Adrenal gland (tissue), 12 donors: ENCODE results near the gene NRP1. TPM values are rescaled to one million over a fixed set of nuclear protein-coding genes. Genes with fewer than 3 reads are reported as not detected.

Experiments
- DNase-seq, 7 donors: peaks; one replicate each; pipeline ENCODE4 v3.0.0-alpha.2; 2019 to 2020
- H3K27ac ChIP-seq, 5 donors: fragments of 200-600 bp; sonication (generic) in 4 of 5; 1 replicate in 3 of 5; 2 replicates in 2 of 5; pipeline versions ENCODE4 v1.5.1 to v1.8.0; 2016 to 2020; ENCODE audit warnings: mild to moderate bottlenecking in 1 of 5
- H3K27me3 ChIP-seq: fragments of 200-600 bp; 2 replicates; pipeline ENCODE4 v1.8.0; 2021
- H3K36me3 ChIP-seq, 2 donors: fragments of 200-600 bp; replicated peaks in 1 of 2; 1 replicate in 1 of 2; 2 replicates in 1 of 2; pipeline versions ENCODE4 v1.5.1 to v1.8.0; 2018 to 2022
- H3K4me1 ChIP-seq, 2 donors: fragments of 200-600 bp; replicated peaks in 1 of 2; 1 replicate in 1 of 2; 2 replicates in 1 of 2; pipeline versions ENCODE4 v1.5.1 to v1.8.0; 2018 to 2021
- H3K4me3 ChIP-seq, 4 donors: fragments of 200-600 bp; sonication (generic) in 3 of 4; one replicate each; pipeline ENCODE4 v1.5.1; 2016 to 2018
- H3K9me3 ChIP-seq, 3 donors: fragments of 200-600 bp; sonication (generic) in 1 of 3; replicated peaks in 1 of 3; 1 replicate in 2 of 3; 2 replicates in 1 of 3; pipeline versions ENCODE4 v1.5.1 to v1.8.0; 2016 to 2021
- POLR2A ChIP-seq, 2 donors: fragments of 450-650 bp; IDR thresholded peaks; one replicate each; pipeline ENCODE4 v1.6.1; 2017; ENCODE audit warnings: antibody characterized with exemption in 2 of 2, mild to moderate bottlenecking in 2 of 2, moderate library complexity in 1 of 2
- whole genome bisulfite sequencing, 4 donors: extraction: QIAGEN DNeasy Blood & Tissue Kit in 2 of 4; methylation state at CpG; one replicate each; pipeline versions ENCODE4 v1.1.5 to v1.1.7; 2013 to 2017; 5-methylcytosine and 5-hydroxymethylcytosine counted together
- intact Hi-C, 2 donors: fragments of 100-400 bp; cut with DNase I; formaldehyde crosslinking; loops; one replicate each; pipeline versions ENCODE4 v1.14.1 to v1.15.0; 2022 to 2023
- polyA plus RNA-seq, 3 donors: library from polyadenylated mRNA; stranded (reverse); fragments of 200-250 nt in 2 of 3; fragments of 350-450 nt in 1 of 3; fragmentation: Illumina TruSeq in 1 of 3; extraction: RNeasy Lipid Tissue Mini Kit (QIAGEN cat#74804) in 1 of 3; gene quantifications; one replicate each; pipeline ENCODE4 v1.2.3, GENCODE V29; 2013 to 2014
- total RNA-seq, 9 donors: library from RNA; depleted of rRNA in 4 of 9; stranded (reverse); fragments of >200 nt in 4 of 9; fragments of 120-200 nt in 1 of 9; fragmentation: NEBNext Ultra II Directional in 1 of 9; extraction: Animal tissue kit (Norgen Biotek cat#: 25700) in 1 of 9; gene quantifications; one replicate each; pipeline versions ENCODE4 v1.1.0 to v1.2.4, GENCODE V29; 2013 to 2023
- TF ChIP-seq, protein P1 (sequence below), 6 experiments: fragments of 450-650 bp in 4 of 6; fragments of 200-600 bp in 2 of 6; sonication (generic) in 1 of 6; IDR thresholded peaks; 1 replicate in 5 of 6; 2 replicates in 1 of 6; pipeline versions ENCODE4 v1.5.1 to v1.8.0; 2016 to 2021; ENCODE audit warnings: antibody characterized with exemption in 6 of 6, mild to moderate bottlenecking in 2 of 6, moderate library complexity in 1 of 6
- donor health status: healthy with polysubstance abuse.
- donor health status: Bipolar disorder and iron deficiency.
- donor health status: DM: yes; HTN: yes; CAD: no.
- donor health status: DM: no; HTN: no; CAD: no.
- donor health status: DM: no; HTN: no; CAD: no.
- donor health status: DM: yes; HTN: yes; CAD: no.

The NRP1 gene
- total and polyA plus RNA-seq, 12 donors, result 20.2 to 151 (median 92.1) TPM

GRCh38 chr10:33233635-33234034, 100.8 kb downstream of the NRP1 start:
- Histone ChIP-seq H3K36me3 (no peaks in the 10 kb centered on the region), H3K4me3 (no peak overlapping the region), H3K9me3 (no peaks in the 10 kb centered on the region), H3K4me1 (peaks cover 4 to 20% of the 10 kb centered on the region in 2 donors), H3K27me3 (no peaks in the 10 kb centered on the region), H3K27ac (peak overlapping the region in 1 of 5 donors; percentile 10)
- 75 to 84% (median 80%) methylated on average over 3 of the region's 3 CpGs for WGBS, 4 donors
- no peak for DNase-seq
- TF ChIP-seq, protein P1, sequence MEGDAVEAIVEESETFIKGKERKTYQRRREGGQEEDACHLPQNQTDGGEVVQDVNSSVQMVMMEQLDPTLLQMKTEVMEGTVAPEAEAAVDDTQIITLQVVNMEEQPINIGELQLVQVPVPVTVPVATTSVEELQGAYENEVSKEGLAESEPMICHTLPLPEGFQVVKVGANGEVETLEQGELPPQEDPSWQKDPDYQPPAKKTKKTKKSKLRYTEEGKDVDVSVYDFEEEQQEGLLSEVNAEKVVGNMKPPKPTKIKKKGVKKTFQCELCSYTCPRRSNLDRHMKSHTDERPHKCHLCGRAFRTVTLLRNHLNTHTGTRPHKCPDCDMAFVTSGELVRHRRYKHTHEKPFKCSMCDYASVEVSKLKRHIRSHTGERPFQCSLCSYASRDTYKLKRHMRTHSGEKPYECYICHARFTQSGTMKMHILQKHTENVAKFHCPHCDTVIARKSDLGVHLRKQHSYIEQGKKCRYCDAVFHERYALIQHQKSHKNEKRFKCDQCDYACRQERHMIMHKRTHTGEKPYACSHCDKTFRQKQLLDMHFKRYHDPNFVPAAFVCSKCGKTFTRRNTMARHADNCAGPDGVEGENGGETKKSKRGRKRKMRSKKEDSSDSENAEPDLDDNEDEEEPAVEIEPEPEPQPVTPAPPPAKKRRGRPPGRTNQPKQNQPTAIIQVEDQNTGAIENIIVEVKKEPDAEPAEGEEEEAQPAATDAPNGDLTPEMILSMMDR (IDR thresholded peaks at IDR 0.05), result no peak
- TF ChIP-seq POLR2A (IDR thresholded peaks at IDR 0.05), result no peak
- intact Hi-C loops, result no loop called here

- Histone ChIP-seq H3K4me3 (no peak overlapping the region), H3K36me3 (no peaks in the 10 kb centered on the region), H3K27me3 (no peaks in the 10 kb centered on the region), H3K4me1 (peaks cover 4 to 20% of the 10 kb centered on the region in 2 donors), H3K27ac (peak overlapping the region in 1 of 5 donors; percentile 1), H3K9me3 (no peaks in the 10 kb centered on the region)
- no peak for TF ChIP-seq POLR2A (IDR thresholded peaks at IDR 0.05)
- TF ChIP-seq, protein P1 (IDR thresholded peaks at IDR 0.05), result no peak
- no peak for DNase-seq
- intact Hi-C loops, result no loop called here
- 82 to 91% (median 85%) methylated on average over 4 to 5 of the region's 5 CpGs for WGBS, 4 donors
These were observed 101.2 kb downstream of the NRP1 start for GRCh38 chr10:33233221-33233620.

DNA sequence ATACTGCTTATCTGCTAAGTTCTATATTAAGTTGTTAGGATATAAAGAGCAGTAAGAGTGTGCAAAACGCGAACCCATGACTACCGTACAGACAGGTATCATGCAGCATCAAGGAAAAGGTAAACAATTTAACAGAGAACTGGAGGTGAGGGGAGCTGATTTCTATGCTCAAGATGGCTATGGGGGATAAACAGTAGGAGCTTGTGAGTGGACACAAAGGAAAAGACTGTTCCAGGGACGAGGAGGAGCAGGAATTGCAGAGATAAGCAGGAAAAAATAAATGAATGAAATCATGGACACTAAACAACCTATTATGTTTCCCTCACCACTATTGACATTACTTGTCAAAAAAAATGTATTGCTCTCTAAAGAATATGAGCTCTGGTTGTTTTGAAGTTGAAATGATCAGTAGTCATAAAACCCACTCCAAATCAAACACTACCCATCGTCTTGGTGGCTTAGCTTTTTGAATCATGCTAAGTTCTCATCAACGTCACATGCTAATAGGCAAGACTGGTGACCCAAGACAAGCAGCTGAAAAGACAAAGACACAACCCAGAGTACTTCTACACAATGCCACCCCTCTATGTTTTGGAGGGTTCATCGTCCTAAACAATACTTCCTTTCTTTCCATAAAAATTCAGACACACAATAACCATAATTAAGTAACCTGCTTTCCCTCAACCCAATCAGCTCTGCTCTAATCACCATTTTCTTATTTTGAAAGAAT, 102.7 kb downstream of the NRP1 start:
- 88 to 95% (median 93%) methylated on average over 7 of the region's 7 CpGs for WGBS, 4 donors
- Histone ChIP-seq H3K9me3 (no peaks in the 10 kb centered on the region), H3K27me3 (no peaks in the 10 kb centered on the region), H3K27ac (no peak overlapping the region), H3K4me3 (no peak overlapping the region), H3K36me3 (peaks cover 0 to 3% of the 10 kb centered on the region in 2 donors), H3K4me1 (peaks cover 4 to 20% of the 10 kb centered on the region in 2 donors)
- no peak for DNase-seq
- intact Hi-C loops, result no loop called here
- TF ChIP-seq, protein P1 (IDR thresholded peaks at IDR 0.05), result no peak
- TF ChIP-seq POLR2A (IDR thresholded peaks at IDR 0.05), result no peak

DNA sequence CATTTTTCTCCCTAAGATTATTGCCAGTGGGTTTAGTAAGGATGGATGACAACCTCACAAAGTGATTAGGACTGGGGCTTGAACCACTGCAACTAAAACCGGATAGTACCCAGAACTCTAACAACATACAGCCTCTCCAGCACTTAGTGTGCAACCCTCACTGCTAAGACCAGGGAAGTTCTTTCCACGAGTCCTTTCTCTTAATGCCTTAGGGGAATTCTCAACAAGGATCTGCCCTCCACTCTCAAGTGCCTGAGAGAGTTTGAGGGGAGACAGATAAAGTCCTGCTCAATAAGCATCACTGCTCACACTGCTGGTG, 104.6 kb downstream of the NRP1 start:
- peaks cover 4 to 12% of the 10 kb centered on the region in 2 donors for H3K4me1 ChIP-seq
- WGBS, 4 donors, result 75 to 92% (median 84%) methylated on average over 2 of the region's 2 CpGs
- no peak for TF ChIP-seq POLR2A (IDR thresholded peaks at IDR 0.05)
- TF ChIP-seq, protein P1 (IDR thresholded peaks at IDR 0.05), result no peak
- intact Hi-C loops, result no loop called here
- no peaks in the 10 kb centered on the region for H3K9me3 ChIP-seq
- no peak for DNase-seq
- no peaks in the 10 kb centered on the region for H3K27me3 ChIP-seq
- no peak overlapping the region for H3K4me3 ChIP-seq
- no peak overlapping the region for H3K27ac ChIP-seq
- peaks cover 0 to 20% of the 10 kb centered on the region in 2 donors for H3K36me3 ChIP-seq
